Stimulated activated naive CD8-positive, alpha-beta T cell treated with anti-CD3 and anti-CD28 coated beads, Interleukin-15, amount 100 ng/mL, for 72 hours (primary cell): Measurements from ENCODE around the gene GPR32.

ENCODE experiments used
- ATAC-seq: fragments of 150-1000 bp; cut with Tn5 transposase; 2 replicates; pipeline ENCODE4 v1.10.0; 2021; ENCODE audit warnings: mild to moderate bottlenecking, moderate library complexity
- DNase-seq, 2 donors: peaks; one replicate each; pipeline ENCODE4 v3.0.0; 2021 to 2022
- H3K27ac Mint-ChIP-seq, 2 donors: one replicate each; pipeline ENCODE4 v1.8.0; 2022; ENCODE audit warnings: mild to moderate bottlenecking in 2 of 2, mixed read lengths in 2 of 2, moderate library complexity in 2 of 2
- H3K27me3 Mint-ChIP-seq: one replicate; pipeline ENCODE4 v1.8.0; 2022; ENCODE audit warnings: mixed read lengths
- H3K4me1 Mint-ChIP-seq: one replicate; pipeline ENCODE4 v1.8.0; 2022; ENCODE audit warnings: mild to moderate bottlenecking, mixed read lengths
- H3K4me3 Mint-ChIP-seq, 2 donors: one replicate each; pipeline ENCODE4 v1.8.0; 2022; ENCODE audit warnings: mild to moderate bottlenecking in 2 of 2, mixed read lengths in 2 of 2, moderate library complexity in 1 of 2
- H3K9me3 Mint-ChIP-seq, 2 donors: one replicate each; pipeline ENCODE4 v1.8.0; 2022; ENCODE audit warnings: mixed read lengths in 2 of 2

The GPR32 gene

DNA sequence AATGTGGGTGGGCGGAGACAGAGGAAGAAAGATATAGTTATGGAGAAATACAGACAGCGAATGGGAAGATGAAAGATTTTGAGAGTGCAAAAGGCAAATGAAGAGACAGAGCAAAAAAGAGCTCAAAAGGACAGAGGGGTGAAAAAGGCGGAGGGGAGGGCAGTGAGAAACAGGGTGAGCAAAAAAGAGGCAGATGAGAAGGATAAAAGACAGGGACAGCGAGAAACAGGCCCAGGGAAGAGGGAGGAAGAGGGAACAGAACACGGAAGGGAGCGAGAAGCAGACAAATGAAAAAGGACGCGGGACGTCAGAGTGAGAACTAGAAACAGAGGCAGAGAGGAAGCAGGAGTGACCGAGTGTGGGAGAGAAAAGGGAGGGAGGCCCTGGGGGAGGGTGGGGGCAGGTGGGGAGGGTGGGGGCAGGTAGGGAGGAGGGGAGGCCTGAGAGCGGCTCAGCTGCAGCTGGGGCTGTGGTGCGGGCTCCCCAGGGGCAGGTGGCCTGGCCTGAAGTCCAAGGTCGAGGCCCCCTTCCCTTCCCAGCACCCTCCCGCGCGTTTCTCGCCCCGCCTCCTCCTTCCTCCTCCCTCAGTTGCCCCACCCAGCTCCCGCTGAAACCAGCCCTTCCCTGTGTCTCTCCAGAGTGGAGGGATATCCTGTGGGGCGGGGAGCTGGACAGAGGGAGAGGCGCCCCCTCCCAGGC lies 50.4 kb downstream of the GPR32 start:
- ATAC-seq (no peak), DNase-seq (no peak)
- H3K4me3 Mint-ChIP-seq = peak overlapping the region; percentile 75 to 76
- H3K27me3 Mint-ChIP-seq = peaks cover 81% of the 10 kb centered on the region
- H3K27ac Mint-ChIP-seq = peak overlapping the region in 1 of 2 donors; percentile 62
- no peaks in the 10 kb centered on the region for H3K9me3 Mint-ChIP-seq
- H3K4me1 Mint-ChIP-seq = peaks cover 57% of the 10 kb centered on the region

- H3K27ac Mint-ChIP-seq = no peak overlapping the region
- peaks cover 80% of the 10 kb centered on the region for H3K27me3 Mint-ChIP-seq
- DNase-seq (no peak), ATAC-seq (no peak)
- peaks cover 54% of the 10 kb centered on the region for H3K4me1 Mint-ChIP-seq
- peak overlapping the region in 1 of 2 donors; percentile 31 for H3K4me3 Mint-ChIP-seq
- no peaks in the 10 kb centered on the region for H3K9me3 Mint-ChIP-seq
Measured at GRCh38 chr19:50821248-50821612, 51.0 kb downstream of the GPR32 start.
